Measurements from ENCODE around the gene PLA2G6. TPM values are rescaled to one million over a fixed set of nuclear protein-coding genes. Genes with fewer than 3 reads are reported as not detected.

PLA2G6 gene
- total and polyA plus RNA-seq, 9 of the 15 experiments (the other 6 are each of a cell fraction or from before 2014, with no cell fraction given), result 0.11 to 12.2 (median 9.7) TPM

GRCh38 chr22:38189104-38189503 is 7.5 kb upstream of the PLA2G6 start (continued):
- no peak for TF ChIP-seq REST (IDR thresholded peaks at IDR 0.05; ENCODE audit: borderline replicate concordance)
- no peak for TF ChIP-seq REST (CRISPR knock-in tag; IDR thresholded peaks at IDR 0.05; ENCODE audit: low read depth)
- no peak for TF ChIP-seq ZZZ3 (IDR thresholded peaks at IDR 0.05)

All from K562 (cell line).